ENCODE measurements around the gene CD276.

DNA sequence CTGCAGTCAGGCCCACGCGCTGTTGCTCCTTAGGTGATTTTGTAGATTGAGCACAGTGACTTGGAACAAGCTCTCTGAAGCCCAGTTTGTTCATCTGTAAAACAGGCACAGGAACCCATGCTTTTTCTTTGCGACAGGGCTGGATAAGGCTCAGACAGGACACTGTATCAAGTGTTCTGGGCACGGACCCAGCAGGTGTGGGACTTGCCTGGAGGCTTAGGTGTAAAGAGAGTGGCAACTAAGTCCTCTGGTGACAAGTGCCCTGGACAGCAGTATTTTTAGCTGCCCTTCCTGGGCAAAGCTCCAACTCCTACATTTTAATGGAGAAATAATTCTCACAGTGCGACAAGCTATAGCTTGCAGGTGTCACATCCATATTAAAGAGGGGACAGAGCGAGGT is 32.2 kb downstream of the CD276 start:
- TF ChIP-seq EZH2 (IDR thresholded peaks at IDR 0.05; ENCODE audit: insufficient read depth, poor library complexity, severe bottlenecking) (no peak), EZH2phosphoT487 (IDR thresholded peaks at IDR 0.05; ENCODE audit: insufficient read depth, low read depth) (no peak)
